WERI-Rb-1 (cell line): ENCODE data around the gene BTG3.

Experiments used
- DNase-seq: peaks from one replicate; pipeline ENCODE4 v3.0.0-alpha.2; 2020
- H3K27ac ChIP-seq: fragments of 250-450 bp; sonication (Bioruptor Pico); 2 replicates; pipeline ENCODE4 v1.5.1; 2020; ENCODE audit warnings: mild to moderate bottlenecking, moderate library complexity
- H3K27me3 ChIP-seq: fragments of 250-450 bp; sonication (Bioruptor Pico); 2 replicates; pipeline ENCODE4 v1.5.1; 2021; ENCODE audit warnings: mild to moderate bottlenecking, low read depth, moderate library complexity; ENCODE audit not compliant: insufficient read depth, severe bottlenecking
- H3K36me3 ChIP-seq: fragments of 250-450 bp; sonication (Bioruptor Pico); 2 replicates; pipeline ENCODE4 v1.5.1; 2020; ENCODE audit warnings: mild to moderate bottlenecking, moderate library complexity
- H3K4me3 ChIP-seq: 2 replicates; pipeline ENCODE4 v1.5.1; 2011; ENCODE audit warnings: low read depth, mild to moderate bottlenecking, control low read depth, low read length
- H3K9me3 ChIP-seq: fragments of 250-450 bp; sonication (Bioruptor Pico); 2 replicates; pipeline ENCODE4 v1.5.1; 2021; ENCODE audit warnings: mild to moderate bottlenecking, moderate library complexity; ENCODE audit not compliant: severe bottlenecking
- CTCF ChIP-seq: IDR thresholded peaks from 2 replicates; pipeline ENCODE4 v1.5.1; 2011; ENCODE audit warnings: low read depth, mild to moderate bottlenecking, control low read depth, inconsistent platforms, low read length

Gene BTG3

GRCh38 chr21:17609681-17610080 lies 3.0 kb downstream of the BTG3 start:
- Histone ChIP-seq H3K36me3 (peaks cover 48% of the 10 kb centered on the region), H3K27ac (no peak overlapping the region), H3K27me3 (no peaks in the 10 kb centered on the region), H3K4me3 (no peak overlapping the region), H3K9me3 (peaks cover 4% of the 10 kb centered on the region)
- TF ChIP-seq CTCF, result no peak
- no peak for DNase-seq

GRCh38 chr21:17607684-17608083 lies 5.0 kb downstream of the BTG3 start:
- H3K9me3 ChIP-seq, result peaks cover 4% of the 10 kb centered on the region
- no peak for DNase-seq
- H3K27me3 ChIP-seq, result no peaks in the 10 kb centered on the region
- no peak overlapping the region for H3K27ac ChIP-seq
- no peak overlapping the region for H3K4me3 ChIP-seq
- peaks cover 65% of the 10 kb centered on the region for H3K36me3 ChIP-seq
- no peak for TF ChIP-seq CTCF

- Histone ChIP-seq H3K4me3 (no peak overlapping the region), H3K27ac (no peak overlapping the region), H3K9me3 (no peaks in the 10 kb centered on the region), H3K27me3 (no peaks in the 10 kb centered on the region), H3K36me3 (peaks cover 79% of the 10 kb centered on the region)
- TF ChIP-seq CTCF, result no peak
- DNase-seq, result no peak
Measured at GRCh38 chr21:17602874-17603273, 9.8 kb downstream of the BTG3 start.

- TF ChIP-seq CTCF, result no peak
- Histone ChIP-seq H3K4me3 (no peak overlapping the region), H3K27ac (no peak overlapping the region), H3K27me3 (no peaks in the 10 kb centered on the region), H3K36me3 (peaks cover 80% of the 10 kb centered on the region), H3K9me3 (no peaks in the 10 kb centered on the region)
- no peak for DNase-seq
Measured at GRCh38 chr21:17598437-17598836, 14.3 kb downstream of the BTG3 start.

GRCh38 chr21:17597680-17598079 lies 15.0 kb downstream of the BTG3 start:
- no peak for TF ChIP-seq CTCF
- peaks cover 80% of the 10 kb centered on the region for H3K36me3 ChIP-seq
- H3K27ac ChIP-seq, result no peak overlapping the region
- DNase-seq, result no peak
- H3K9me3 ChIP-seq, result no peaks in the 10 kb centered on the region
- no peaks in the 10 kb centered on the region for H3K27me3 ChIP-seq
- no peak overlapping the region for H3K4me3 ChIP-seq

- no peak for DNase-seq
- H3K9me3 ChIP-seq, result no peaks in the 10 kb centered on the region
- H3K4me3 ChIP-seq, result no peak overlapping the region
- H3K36me3 ChIP-seq, result peaks cover 30% of the 10 kb centered on the region
- H3K27me3 ChIP-seq, result no peaks in the 10 kb centered on the region
- no peak for TF ChIP-seq CTCF
- H3K27ac ChIP-seq, result no peak overlapping the region
Measured at GRCh38 chr21:17590430-17590829, 22.3 kb downstream of the BTG3 start.
